ENCODE results near the gene GSDME. TPM values are rescaled to one million over a fixed set of nuclear protein-coding genes. Genes with fewer than 3 reads are reported as not detected.

The GSDME gene
- total RNA-seq, 1 donor from 2014 or later: 22.3 TPM

DNA sequence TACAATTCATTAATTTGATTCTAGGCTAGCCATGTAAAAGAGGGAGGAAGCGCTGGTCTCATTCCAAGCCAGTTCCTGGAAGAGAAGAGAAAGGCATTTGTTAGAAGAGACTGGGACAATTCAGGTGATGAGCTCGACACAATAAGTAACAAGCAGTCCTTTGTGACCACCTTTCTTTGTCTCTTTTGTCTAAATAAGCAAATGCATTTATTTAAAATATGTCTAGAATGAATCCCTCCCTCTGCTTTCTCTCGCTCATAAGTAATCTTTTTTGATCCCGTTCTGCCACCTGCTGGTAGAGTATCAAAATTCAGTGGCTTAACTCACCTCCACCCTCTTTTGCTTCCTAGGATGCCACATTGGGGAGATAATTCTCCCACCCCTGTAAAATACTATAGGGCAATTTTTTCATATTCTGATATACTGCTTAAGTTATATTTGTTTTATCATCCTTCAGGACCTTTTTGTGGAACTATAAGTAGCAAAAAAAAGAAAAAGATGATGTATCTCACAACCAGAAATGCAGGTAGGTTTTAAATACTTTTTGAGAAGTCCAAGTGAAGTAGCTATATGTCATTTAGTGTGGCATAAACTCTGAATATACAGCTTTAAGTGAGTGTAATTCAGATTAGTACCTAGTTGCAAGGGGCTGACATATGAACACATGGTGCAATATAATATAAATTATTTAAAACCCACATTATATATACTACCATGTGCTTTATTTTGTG, 91.5 kb downstream of the GSDME start:
- TF ChIP-seq, protein P1, sequence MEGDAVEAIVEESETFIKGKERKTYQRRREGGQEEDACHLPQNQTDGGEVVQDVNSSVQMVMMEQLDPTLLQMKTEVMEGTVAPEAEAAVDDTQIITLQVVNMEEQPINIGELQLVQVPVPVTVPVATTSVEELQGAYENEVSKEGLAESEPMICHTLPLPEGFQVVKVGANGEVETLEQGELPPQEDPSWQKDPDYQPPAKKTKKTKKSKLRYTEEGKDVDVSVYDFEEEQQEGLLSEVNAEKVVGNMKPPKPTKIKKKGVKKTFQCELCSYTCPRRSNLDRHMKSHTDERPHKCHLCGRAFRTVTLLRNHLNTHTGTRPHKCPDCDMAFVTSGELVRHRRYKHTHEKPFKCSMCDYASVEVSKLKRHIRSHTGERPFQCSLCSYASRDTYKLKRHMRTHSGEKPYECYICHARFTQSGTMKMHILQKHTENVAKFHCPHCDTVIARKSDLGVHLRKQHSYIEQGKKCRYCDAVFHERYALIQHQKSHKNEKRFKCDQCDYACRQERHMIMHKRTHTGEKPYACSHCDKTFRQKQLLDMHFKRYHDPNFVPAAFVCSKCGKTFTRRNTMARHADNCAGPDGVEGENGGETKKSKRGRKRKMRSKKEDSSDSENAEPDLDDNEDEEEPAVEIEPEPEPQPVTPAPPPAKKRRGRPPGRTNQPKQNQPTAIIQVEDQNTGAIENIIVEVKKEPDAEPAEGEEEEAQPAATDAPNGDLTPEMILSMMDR (IDR thresholded peaks at IDR 0.05; ENCODE audit: unreplicated experiment): peak; percentile 77
- Mint-ChIP-seq H3K9me3 (ENCODE audit: low read depth) (no peaks in the 10 kb centered on the region), H3K27ac (no peak overlapping the region), H3K36me3 (ENCODE audit: insufficient read depth) (peaks cover 5% of the 10 kb centered on the region), H3K27me3 (no peaks in the 10 kb centered on the region), H3K4me3 (ENCODE audit: low read depth) (no peak overlapping the region), H3K4me1 (ENCODE audit: low read depth) (no peaks in the 10 kb centered on the region)
- DNase-seq (ENCODE audit: low spot score, unreplicated experiment): peak; percentile 17

DNA sequence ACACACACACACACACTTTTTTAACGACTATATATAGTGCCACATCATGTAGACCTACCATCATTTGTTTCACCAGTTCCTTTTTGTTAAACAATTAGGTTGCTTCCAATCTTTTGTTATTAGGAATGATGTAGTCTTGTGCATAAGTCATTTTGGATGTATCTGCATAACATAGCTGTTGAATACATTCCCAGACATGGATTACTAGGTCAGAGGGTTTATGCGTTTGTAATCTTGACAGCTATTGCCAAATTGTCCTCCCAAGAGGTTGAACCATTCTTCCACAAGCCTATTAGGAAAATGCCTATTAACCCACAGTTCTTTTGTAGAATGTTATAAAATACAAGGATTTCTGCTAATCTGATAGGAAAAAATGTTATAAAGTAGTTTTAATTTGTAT, 96.7 kb downstream of the GSDME start:
- Mint-ChIP-seq H3K4me1 (ENCODE audit: low read depth) (no peaks in the 10 kb centered on the region), H3K4me3 (ENCODE audit: low read depth) (no peak overlapping the region), H3K27me3 (no peaks in the 10 kb centered on the region), H3K27ac (no peak overlapping the region), H3K9me3 (ENCODE audit: low read depth) (no peaks in the 10 kb centered on the region), H3K36me3 (ENCODE audit: insufficient read depth) (peaks cover 4% of the 10 kb centered on the region)
- DNase-seq (ENCODE audit: low spot score, unreplicated experiment): no peak
- TF ChIP-seq, protein P1 (IDR thresholded peaks at IDR 0.05; ENCODE audit: unreplicated experiment): no peak

DNA sequence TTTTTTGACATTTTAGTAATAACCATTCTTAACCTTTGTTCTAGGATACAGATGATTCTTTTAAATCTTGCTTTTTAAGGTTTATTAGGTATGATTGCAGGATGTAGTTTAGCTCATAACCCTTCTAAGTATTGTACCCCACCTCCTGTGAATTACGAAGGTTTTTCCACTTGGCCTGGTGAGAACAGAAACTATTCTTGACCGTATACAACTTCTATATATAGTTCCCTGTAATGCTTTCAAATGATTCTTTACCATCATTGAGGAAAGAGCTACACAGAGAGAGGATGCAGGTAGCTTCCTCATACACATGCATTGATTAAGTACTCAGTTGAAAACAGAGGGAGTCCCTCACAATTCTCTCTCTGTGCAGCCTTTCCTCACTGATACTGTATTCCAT, 97.8 kb downstream of the GSDME start:
- DNase-seq (ENCODE audit: low spot score, unreplicated experiment): no peak
- H3K4me3 Mint-ChIP-seq (ENCODE audit: low read depth): no peak overlapping the region
- no peaks in the 10 kb centered on the region for H3K27me3 Mint-ChIP-seq
- no peaks in the 10 kb centered on the region for H3K4me1 Mint-ChIP-seq (ENCODE audit: low read depth)
- TF ChIP-seq, protein P1 (IDR thresholded peaks at IDR 0.05; ENCODE audit: unreplicated experiment): no peak
- H3K9me3 Mint-ChIP-seq (ENCODE audit: low read depth): no peaks in the 10 kb centered on the region
- H3K27ac Mint-ChIP-seq: no peak overlapping the region
- H3K36me3 Mint-ChIP-seq (ENCODE audit: insufficient read depth): peaks cover 4% of the 10 kb centered on the region

DNA sequence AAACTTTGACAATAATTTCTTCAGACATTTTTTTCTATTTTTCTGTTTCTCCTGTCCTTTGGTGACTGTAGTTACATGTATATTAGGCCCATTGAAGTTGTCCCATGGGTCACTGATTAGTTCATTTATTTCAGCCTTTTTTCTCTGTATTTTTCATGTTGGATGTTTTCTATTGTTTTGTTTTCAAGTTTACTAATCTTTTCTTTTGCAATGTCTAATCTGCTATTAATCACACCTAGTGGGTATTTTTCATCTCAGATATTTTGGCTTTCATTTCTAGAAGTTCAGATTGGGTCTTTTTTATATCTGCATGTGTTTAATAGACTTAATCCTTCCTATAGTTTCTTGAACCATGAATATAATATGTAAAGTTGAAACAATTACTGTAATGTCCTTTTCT, 99.3 kb downstream of the GSDME start:
- TF ChIP-seq, protein P1 (IDR thresholded peaks at IDR 0.05; ENCODE audit: unreplicated experiment): no peak
- DNase-seq (ENCODE audit: low spot score, unreplicated experiment): no peak
- Mint-ChIP-seq H3K27ac (no peak overlapping the region), H3K4me3 (ENCODE audit: low read depth) (no peak overlapping the region), H3K36me3 (ENCODE audit: insufficient read depth) (peaks cover 4% of the 10 kb centered on the region), H3K9me3 (ENCODE audit: low read depth) (no peaks in the 10 kb centered on the region), H3K4me1 (ENCODE audit: low read depth) (no peaks in the 10 kb centered on the region), H3K27me3 (no peaks in the 10 kb centered on the region)

DNA sequence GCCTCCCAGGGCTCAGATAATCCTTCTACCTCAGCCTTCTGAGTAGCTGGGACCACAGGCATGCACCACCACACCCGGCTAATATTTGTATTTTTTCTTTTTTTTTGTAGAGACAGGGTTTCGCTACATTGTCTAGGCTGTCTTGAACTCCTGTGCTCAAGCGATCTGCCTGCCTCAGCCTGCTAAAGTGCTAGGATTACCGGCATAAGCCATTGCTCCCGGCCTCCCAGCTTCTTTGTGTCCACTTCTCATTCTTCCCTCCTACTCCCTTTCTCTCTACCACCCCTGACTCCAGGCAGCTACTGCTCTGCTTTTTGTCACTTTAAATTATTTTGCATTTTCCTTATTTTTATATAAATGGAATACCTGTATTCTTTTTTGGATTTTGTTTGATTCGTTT, 100.7 kb downstream of the GSDME start:
- Mint-ChIP-seq H3K36me3 (ENCODE audit: insufficient read depth) (peaks cover 4% of the 10 kb centered on the region), H3K27me3 (no peaks in the 10 kb centered on the region), H3K4me3 (ENCODE audit: low read depth) (no peak overlapping the region), H3K9me3 (ENCODE audit: low read depth) (no peaks in the 10 kb centered on the region), H3K4me1 (ENCODE audit: low read depth) (no peaks in the 10 kb centered on the region), H3K27ac (no peak overlapping the region)
- no peak for DNase-seq (ENCODE audit: low spot score, unreplicated experiment)
- TF ChIP-seq, protein P1 (IDR thresholded peaks at IDR 0.05; ENCODE audit: unreplicated experiment): no peak

Measured in progenitor cell of endocrine pancreas (in vitro differentiated cells).